Embryonic facial prominence (tissue), 1 donor: ENCODE measurements around the gene PRCC.

Experiments used
- DNase-seq: peaks from one replicate; pipeline ENCODE4 v3.0.0-alpha.2; 2016; ENCODE audit errors: extremely low spot score

Gene PRCC

GRCh38 chr1:156841295-156841855 lies 74.0 kb downstream of the PRCC start:
- no peak for DNase-seq

GRCh38 chr1:156842618-156843300 lies 75.4 kb downstream of the PRCC start:
- DNase-seq = no peak

- no peak for DNase-seq
Measured at GRCh38 chr1:156844102-156844501, 76.8 kb downstream of the PRCC start.

GRCh38 chr1:156844638-156845037 lies 77.3 kb downstream of the PRCC start:
- DNase-seq = no peak

GRCh38 chr1:156845055-156845952 lies 78.0 kb downstream of the PRCC start:
- no peak for DNase-seq

- no peak for DNase-seq
Measured at GRCh38 chr1:156845953-156846545, 78.7 kb downstream of the PRCC start.

GRCh38 chr1:156846643-156847042 lies 79.3 kb downstream of the PRCC start:
- no peak for DNase-seq

GRCh38 chr1:156847591-156848460 lies 80.5 kb downstream of the PRCC start:
- DNase-seq = no peak

GRCh38 chr1:156848461-156849150 lies 81.3 kb downstream of the PRCC start:
- DNase-seq = no peak

GRCh38 chr1:156849151-156849496 lies 81.8 kb downstream of the PRCC start:
- no peak for DNase-seq
